Measurements from ENCODE around the gene GRIK1. TPM values are rescaled to one million over a fixed set of nuclear protein-coding genes. Genes with fewer than 3 reads are reported as not detected.
A peak's percentile ranks its signal among the peaks of the same experiment; 100 is the strongest.

GRIK1 gene
- total RNA-seq, 4 donors from 2014 or later = 1.2 to 7.4 (median 1.3) TPM; not detected in 1

- Histone ChIP-seq H3K4me1 (no peaks in the 10 kb centered on the region), H3K27me3 (no peaks in the 10 kb centered on the region), H3K9me3 (no peaks in the 10 kb centered on the region), H3K4me3 (peak overlapping the region in 2 of 4 donors; percentile 13 to 29), H3K36me3 (no peaks in the 10 kb centered on the region), H3K27ac (no peak overlapping the region)
- TF ChIP-seq, protein P1, sequence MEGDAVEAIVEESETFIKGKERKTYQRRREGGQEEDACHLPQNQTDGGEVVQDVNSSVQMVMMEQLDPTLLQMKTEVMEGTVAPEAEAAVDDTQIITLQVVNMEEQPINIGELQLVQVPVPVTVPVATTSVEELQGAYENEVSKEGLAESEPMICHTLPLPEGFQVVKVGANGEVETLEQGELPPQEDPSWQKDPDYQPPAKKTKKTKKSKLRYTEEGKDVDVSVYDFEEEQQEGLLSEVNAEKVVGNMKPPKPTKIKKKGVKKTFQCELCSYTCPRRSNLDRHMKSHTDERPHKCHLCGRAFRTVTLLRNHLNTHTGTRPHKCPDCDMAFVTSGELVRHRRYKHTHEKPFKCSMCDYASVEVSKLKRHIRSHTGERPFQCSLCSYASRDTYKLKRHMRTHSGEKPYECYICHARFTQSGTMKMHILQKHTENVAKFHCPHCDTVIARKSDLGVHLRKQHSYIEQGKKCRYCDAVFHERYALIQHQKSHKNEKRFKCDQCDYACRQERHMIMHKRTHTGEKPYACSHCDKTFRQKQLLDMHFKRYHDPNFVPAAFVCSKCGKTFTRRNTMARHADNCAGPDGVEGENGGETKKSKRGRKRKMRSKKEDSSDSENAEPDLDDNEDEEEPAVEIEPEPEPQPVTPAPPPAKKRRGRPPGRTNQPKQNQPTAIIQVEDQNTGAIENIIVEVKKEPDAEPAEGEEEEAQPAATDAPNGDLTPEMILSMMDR (IDR thresholded peaks at IDR 0.05) = no peak
- no peak for TF ChIP-seq POLR2A (IDR thresholded peaks at IDR 0.05)
- no peak for DNase-seq
Measured at GRCh38 chr21:29939104-29939923, 482 bp downstream of the GRIK1 start.

DNA sequence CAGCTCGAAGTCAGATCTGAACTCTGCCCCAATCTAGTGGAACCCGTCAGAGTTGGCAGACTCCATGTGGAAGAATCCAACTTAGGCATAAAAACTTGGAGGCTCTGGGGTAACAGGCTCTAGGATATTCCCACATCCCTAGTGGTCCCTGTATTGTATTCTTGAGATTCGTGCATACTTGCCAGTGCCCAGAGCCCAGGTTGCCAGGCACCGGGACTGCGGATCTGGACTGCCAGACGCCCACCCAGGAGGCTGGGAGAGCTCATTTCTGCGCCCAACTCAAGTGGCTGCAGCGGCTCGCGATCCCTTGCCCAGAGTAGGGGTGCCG is 1.1 kb downstream of the GRIK1 start:
- Histone ChIP-seq H3K27ac (no peak overlapping the region), H3K4me3 (peak overlapping the region in 1 of 4 donors; percentile 29), H3K4me1 (no peaks in the 10 kb centered on the region), H3K9me3 (no peaks in the 10 kb centered on the region), H3K27me3 (no peaks in the 10 kb centered on the region), H3K36me3 (no peaks in the 10 kb centered on the region)
- no peak for DNase-seq
- TF ChIP-seq, protein P1 (IDR thresholded peaks at IDR 0.05) = no peak
- TF ChIP-seq POLR2A (IDR thresholded peaks at IDR 0.05) = no peak

GRCh38 chr21:29933088-29933487 is 6.7 kb downstream of the GRIK1 start:
- H3K36me3 ChIP-seq = no peaks in the 10 kb centered on the region
- no peak overlapping the region for H3K27ac ChIP-seq
- H3K9me3 ChIP-seq = no peaks in the 10 kb centered on the region
- H3K4me1 ChIP-seq = no peaks in the 10 kb centered on the region
- no peak overlapping the region for H3K4me3 ChIP-seq
- no peak for DNase-seq
- TF ChIP-seq, protein P1 (IDR thresholded peaks at IDR 0.05) = no peak
- TF ChIP-seq POLR2A (IDR thresholded peaks at IDR 0.05) = no peak
- no peaks in the 10 kb centered on the region for H3K27me3 ChIP-seq

DNA sequence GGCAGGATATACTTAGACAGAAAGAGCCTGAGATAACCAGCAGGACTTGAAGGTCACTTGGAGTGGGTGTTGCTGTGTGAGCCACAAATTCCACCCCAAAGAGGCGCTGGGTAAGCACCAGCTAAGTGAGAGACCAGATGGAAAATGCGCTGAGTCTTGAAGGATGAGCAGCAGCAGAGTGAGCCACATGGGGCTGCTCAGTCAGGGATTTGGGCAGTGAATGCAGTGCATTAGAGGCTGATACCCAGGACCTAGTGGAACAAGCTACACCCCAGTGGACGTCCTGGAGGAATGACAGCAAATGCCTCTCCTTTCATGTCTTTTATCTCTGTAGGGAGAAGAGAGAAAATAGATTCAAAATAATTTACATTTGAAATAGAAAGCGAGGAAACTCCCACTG is 11.3 kb downstream of the GRIK1 start:
- TF ChIP-seq, protein P1 (IDR thresholded peaks at IDR 0.05) = no peak
- TF ChIP-seq POLR2A (IDR thresholded peaks at IDR 0.05) = no peak
- Histone ChIP-seq H3K9me3 (no peaks in the 10 kb centered on the region), H3K27me3 (no peaks in the 10 kb centered on the region), H3K27ac (no peak overlapping the region), H3K4me3 (no peak overlapping the region), H3K36me3 (no peaks in the 10 kb centered on the region), H3K4me1 (no peaks in the 10 kb centered on the region)
- no peak for DNase-seq

DNA sequence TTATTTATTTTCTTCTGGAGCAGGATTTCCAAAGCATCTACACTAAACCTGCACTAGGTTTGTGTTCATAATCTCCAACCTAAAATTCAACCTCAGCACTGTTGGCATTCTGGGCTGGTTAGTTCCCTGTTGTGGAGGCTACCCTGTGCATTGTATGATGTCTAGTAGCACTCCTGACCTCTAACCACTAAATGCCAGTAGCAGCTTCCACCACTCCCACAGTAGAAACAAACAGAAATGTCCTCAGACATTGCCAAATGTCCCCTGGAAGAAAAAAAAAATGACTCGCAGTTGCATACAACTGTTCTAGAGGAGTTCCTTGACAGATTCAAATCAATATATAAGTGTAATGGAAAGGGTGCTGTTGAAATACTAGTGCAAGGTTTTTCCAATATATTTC is 18.9 kb downstream of the GRIK1 start:
- H3K27me3 ChIP-seq = no peaks in the 10 kb centered on the region
- no peaks in the 10 kb centered on the region for H3K36me3 ChIP-seq
- DNase-seq = no peak
- no peaks in the 10 kb centered on the region for H3K4me1 ChIP-seq
- TF ChIP-seq POLR2A (IDR thresholded peaks at IDR 0.05) = no peak
- TF ChIP-seq, protein P1 (IDR thresholded peaks at IDR 0.05) = no peak
- no peak overlapping the region for H3K4me3 ChIP-seq
- no peaks in the 10 kb centered on the region for H3K9me3 ChIP-seq
- no peak overlapping the region for H3K27ac ChIP-seq

All from Peyer's patch (tissue), 4 donors.